A549 (cell line): ENCODE results near the gene PPP2R5C. TPM values are rescaled to one million over a fixed set of nuclear protein-coding genes. Genes with fewer than 3 reads are reported as not detected.

Source experiments
- ATAC-seq, 2 experiments: fragments of 200-7000 bp in 1 of 2; fragments of >200 bp in 1 of 2; cut with Nextera tagmentation in 1 of 2; cut with Tn5 transposase in 1 of 2; 3 replicates each; pipeline versions ENCODE4 v1.8.0 to v1.9.1; 2018 to 2020; ENCODE audit warnings: mild to moderate bottlenecking in 1 of 2, moderate library complexity in 1 of 2
- CTCF ChIA-PET: fragments of 300-600 bp; sonication (Branson Sonifier 250); formaldehyde crosslinking; extraction: SDS; loops from one replicate; lab custom pipeline; 2021; ENCODE audit warnings: antibody characterized with exemption, inconsistent platforms; lab: Yijun Ruan, JAX
- POLR2A ChIA-PET: fragments of 350-600 bp; formaldehyde crosslinking; extraction: SDS; loops from one replicate; lab custom pipeline; 2021; ENCODE audit warnings: antibody characterized with exemption, inconsistent platforms; lab: Yijun Ruan, JAX
- DNase-seq, 2 experiments: peaks; one replicate each; pipeline versions ENCODE4 v3.0.0 to v3.0.0-alpha.2; 2011 to 2016; ENCODE audit warnings: low read depth in 1 of 2, low spot score in 1 of 2
- FAIRE-seq: peaks from 2 replicates; lab custom pipeline; 2011; peaks lifted over from hg19 to GRCh38; lab: Jason Lieb, UNC
- H3K27ac ChIP-seq, 2 experiments: fragments of >200 bp; sonication (Bioruptor Twin); formaldehyde crosslinking; 3 replicates each; pipeline ENCODE4 v1.5.1; 2016 to 2017
- H3K4me1 ChIP-seq: fragments of >200 bp; sonication (Bioruptor Twin); formaldehyde crosslinking; 3 replicates; pipeline ENCODE4 v1.6.1; 2016
- H3K4me2 ChIP-seq: fragments of >200 bp; sonication (Bioruptor Twin); formaldehyde crosslinking; 3 replicates; pipeline ENCODE4 v1.6.1; 2016
- H3K4me3 ChIP-seq: fragments of >200 bp; sonication (Bioruptor Twin); formaldehyde crosslinking; 3 replicates; pipeline ENCODE4 v1.5.1; 2016
- H3K9me3 ChIP-seq: fragments of >200 bp; sonication (Bioruptor Twin); formaldehyde crosslinking; 3 replicates; pipeline ENCODE4 v1.6.1; 2016
- CBX8 ChIP-seq: fragments of 200-600 bp; sonication (generic); IDR thresholded peaks from 2 replicates; pipeline ENCODE4 v1.6.1; 2016
- EHMT2 ChIP-seq: fragments of 200-600 bp; sonication (generic); IDR thresholded peaks from 2 replicates; pipeline ENCODE4 v1.6.1; 2016; ENCODE audit warnings: antibody characterized with exemption, low read depth, mild to moderate bottlenecking, moderate library complexity
- ELK1 ChIP-seq: fragments of 150-350 bp; IDR thresholded peaks from 2 replicates; pipeline ENCODE4 v1.6.1; 2014; ENCODE audit warnings: low read depth, mild to moderate bottlenecking, low read length
- ESRRA ChIP-seq: fragments of 150-350 bp; IDR thresholded peaks from 2 replicates; pipeline ENCODE4 v1.6.1; 2014; ENCODE audit warnings: mild to moderate bottlenecking, low read length, borderline replicate concordance
- HDAC2 ChIP-seq: fragments of 200-600 bp; sonication (generic); IDR thresholded peaks from 2 replicates; pipeline ENCODE4 v1.6.1; 2016
- JUN ChIP-seq, 2 experiments: fragments of >200 bp; sonication (Bioruptor Twin); formaldehyde crosslinking; IDR thresholded peaks; 2 replicates in 1 of 2; 3 replicates in 1 of 2; pipeline ENCODE4 v1.6.1; 2016 to 2017
- JUNB ChIP-seq: fragments of >200 bp; sonication (Bioruptor Twin); formaldehyde crosslinking; IDR thresholded peaks from 2 replicates; pipeline ENCODE4 v1.6.1; 2016
- KDM1A ChIP-seq: fragments of 200-600 bp; sonication (generic); IDR thresholded peaks from 2 replicates; pipeline ENCODE4 v1.6.1; 2016; ENCODE audit warnings: low read depth, mild to moderate bottlenecking
- KDM5A ChIP-seq: fragments of 200-600 bp; sonication (generic); IDR thresholded peaks from 2 replicates; pipeline ENCODE4 v1.6.1; 2016; ENCODE audit warnings: antibody characterized with exemption, mild to moderate bottlenecking
- MAZ ChIP-seq: fragments of 150-350 bp; IDR thresholded peaks from 2 replicates; pipeline ENCODE4 v1.6.1; 2014; ENCODE audit warnings: antibody characterized with exemption, low read depth, low read length, borderline replicate concordance
- NFE2L2 ChIP-seq: fragments of 150-350 bp; conservative IDR thresholded peaks from 2 replicates; pipeline ENCODE4 v1.6.1; 2014; ENCODE audit warnings: low read length
- PBX3 ChIP-seq: IDR thresholded peaks from 2 replicates; pipeline ENCODE4 v1.6.1; 2012
- POLR2A ChIP-seq: IDR thresholded peaks from 2 replicates; pipeline ENCODE4 v1.6.1; 2012; ENCODE audit warnings: mild to moderate bottlenecking, low read length
- RAD21 ChIP-seq, 2 experiments: fragments of >200 bp in 1 of 2; sonication (Bioruptor Twin) in 1 of 2; formaldehyde crosslinking in 1 of 2; IDR thresholded peaks in 1 of 2; conservative IDR thresholded peaks in 1 of 2; 2 replicates in 1 of 2; 3 replicates in 1 of 2; pipeline ENCODE4 v1.6.1; 2012 to 2018; ENCODE audit warnings: inconsistent platforms in 1 of 2
- RFX5 ChIP-seq: fragments of 450-650 bp; IDR thresholded peaks from 2 replicates; pipeline ENCODE4 v1.7.1; 2014; ENCODE audit warnings: antibody characterized with exemption, mild to moderate bottlenecking, moderate library complexity
- RNF2 ChIP-seq: fragments of 200-600 bp; sonication (generic); IDR thresholded peaks from 2 replicates; pipeline ENCODE4 v1.6.1; 2016; ENCODE audit warnings: low read depth, mild to moderate bottlenecking, antibody characterized with exemption, moderate library complexity, borderline replicate concordance
- TFCP2L1 ChIP-seq: fragments of 250-450 bp; sonication (Bioruptor Pico); IDR thresholded peaks from 2 replicates; pipeline ENCODE4 v1.5.0; 2021; ENCODE audit warnings: mild to moderate bottlenecking
- TP53 ChIP-seq: fragments of 250-450 bp; sonication (Bioruptor Pico); IDR thresholded peaks from 2 replicates; pipeline ENCODE4 v1.5.0; 2021; ENCODE audit warnings: mild to moderate bottlenecking, moderate library complexity
- USF2 ChIP-seq: fragments of 450-650 bp; IDR thresholded peaks from 2 replicates; pipeline ENCODE4 v1.6.1; 2014; ENCODE audit warnings: antibody characterized with exemption
- ZNF302 ChIP-seq: fragments of 250-450 bp; sonication (Bioruptor Pico); IDR thresholded peaks from 2 replicates; pipeline ENCODE4 v1.9.0; 2021; ENCODE audit warnings: inconsistent platforms, mild to moderate bottlenecking, moderate library complexity
- WGBS: methylation state at CpG from one replicate; pipeline ENCODE4 v1.1.6; 2017; ENCODE audit errors: missing lambda C conversion rate; 5-methylcytosine and 5-hydroxymethylcytosine counted together
- polyA plus RNA-seq, 4 experiments: library from polyadenylated mRNA; depleted of rRNA in 3 of 4; stranded (reverse); fragments of >200 nt; fragmentation: RNase III in 1 of 4; extraction: RNeasy Plus Mini Kit Qiagen cat#74134 plus additional on column Dnase treatment in 1 of 4; gene quantifications; 2 replicates in 3 of 4; 3 replicates in 1 of 4; pipeline ENCODE4 v1.2.3, GENCODE V29; 2011 to 2017
- TF ChIP-seq, protein P1 (sequence below): fragments of 200-600 bp; sonication (generic); IDR thresholded peaks from 2 replicates; pipeline ENCODE4 v1.6.1; 2016; ENCODE audit warnings: antibody characterized with exemption, mild to moderate bottlenecking, moderate library complexity

PPP2R5C gene
- polyA plus RNA-seq, 2 of the 4 experiments (the other 2 are of a cell fraction): 74.8 to 150 TPM

DNA sequence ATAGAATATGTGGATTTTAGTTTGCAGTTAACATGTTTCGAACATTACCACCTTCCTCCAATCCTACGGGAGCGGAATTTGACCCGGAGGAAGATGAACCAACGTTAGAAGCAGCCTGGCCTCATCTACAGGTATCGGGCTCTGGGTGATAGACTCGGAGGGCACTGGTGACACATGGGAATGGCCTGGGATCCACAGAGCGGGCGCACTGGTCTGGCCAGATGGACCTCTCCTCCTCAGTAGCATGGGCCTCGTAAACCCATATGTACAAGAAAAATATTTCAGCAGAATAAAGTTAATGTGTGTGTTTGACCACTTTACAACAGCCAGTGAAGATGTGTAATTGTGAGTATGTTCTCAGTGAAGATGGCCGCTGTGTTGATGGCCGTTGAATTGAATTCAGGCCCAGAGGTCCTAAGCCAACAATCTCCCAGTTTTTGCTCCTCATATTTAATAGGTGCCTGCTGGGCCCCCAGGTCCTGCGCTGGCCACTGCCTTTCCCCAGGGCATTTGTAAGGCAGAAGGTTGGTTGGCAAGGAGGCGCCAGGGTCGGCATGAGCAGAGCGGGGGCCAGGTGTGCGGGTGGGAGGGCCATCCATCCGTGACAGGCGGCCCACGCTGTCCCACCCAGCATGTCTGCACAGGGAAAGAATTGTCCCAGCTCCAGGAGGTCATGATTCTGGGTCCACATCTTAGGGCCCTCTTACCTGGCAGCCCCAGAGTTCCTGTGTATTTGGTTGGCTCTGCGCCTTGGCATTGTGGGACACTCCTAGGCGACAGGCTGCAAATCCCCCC is 120.8 kb downstream of the PPP2R5C start:
- DNase-seq (no peak), FAIRE-seq (no peak), ATAC-seq (no peak)
- Histone ChIP-seq H3K9me3 (peaks cover 13% of the 10 kb centered on the region; the same call in 2 of the 3 replicates), H3K27ac (no peak overlapping the region), H3K4me1 (no peaks in the 10 kb centered on the region), H3K4me2 (no peak overlapping the region), H3K4me3 (no peak overlapping the region)
- POLR2A ChIA-PET: no interaction called here
- WGBS: 95% methylated on average over 18 of the region's 22 CpGs
- CTCF ChIA-PET: interaction anchor here (1.0 to 2.0 kb wide), 2 partner anchors 109 to 111 kb away, joined by 3 to 7 read pairs; no protein-coding TSS in a partner anchor
- TF ChIP-seq HDAC2: no peak
- no peak for TF ChIP-seq MAZ
- no peak for TF ChIP-seq KDM5A
- no peak for TF ChIP-seq RNF2
- TF ChIP-seq PBX3: no peak
- no peak for TF ChIP-seq ESRRA
- no peak for TF ChIP-seq TP53 (CRISPR knock-in tag)
- TF ChIP-seq JUNB: no peak
- TF ChIP-seq JUN (IDR thresholded peaks at IDR 0.05): no peak
- no peak for TF ChIP-seq POLR2A
- TF ChIP-seq RFX5: no peak
- no peak for TF ChIP-seq TFCP2L1 (CRISPR knock-in tag)
- no peak for TF ChIP-seq KDM1A
- no peak for TF ChIP-seq ZNF302 (CRISPR knock-in tag)
- no peak for TF ChIP-seq EHMT2
- TF ChIP-seq CBX8: no peak
- TF ChIP-seq, protein P1, sequence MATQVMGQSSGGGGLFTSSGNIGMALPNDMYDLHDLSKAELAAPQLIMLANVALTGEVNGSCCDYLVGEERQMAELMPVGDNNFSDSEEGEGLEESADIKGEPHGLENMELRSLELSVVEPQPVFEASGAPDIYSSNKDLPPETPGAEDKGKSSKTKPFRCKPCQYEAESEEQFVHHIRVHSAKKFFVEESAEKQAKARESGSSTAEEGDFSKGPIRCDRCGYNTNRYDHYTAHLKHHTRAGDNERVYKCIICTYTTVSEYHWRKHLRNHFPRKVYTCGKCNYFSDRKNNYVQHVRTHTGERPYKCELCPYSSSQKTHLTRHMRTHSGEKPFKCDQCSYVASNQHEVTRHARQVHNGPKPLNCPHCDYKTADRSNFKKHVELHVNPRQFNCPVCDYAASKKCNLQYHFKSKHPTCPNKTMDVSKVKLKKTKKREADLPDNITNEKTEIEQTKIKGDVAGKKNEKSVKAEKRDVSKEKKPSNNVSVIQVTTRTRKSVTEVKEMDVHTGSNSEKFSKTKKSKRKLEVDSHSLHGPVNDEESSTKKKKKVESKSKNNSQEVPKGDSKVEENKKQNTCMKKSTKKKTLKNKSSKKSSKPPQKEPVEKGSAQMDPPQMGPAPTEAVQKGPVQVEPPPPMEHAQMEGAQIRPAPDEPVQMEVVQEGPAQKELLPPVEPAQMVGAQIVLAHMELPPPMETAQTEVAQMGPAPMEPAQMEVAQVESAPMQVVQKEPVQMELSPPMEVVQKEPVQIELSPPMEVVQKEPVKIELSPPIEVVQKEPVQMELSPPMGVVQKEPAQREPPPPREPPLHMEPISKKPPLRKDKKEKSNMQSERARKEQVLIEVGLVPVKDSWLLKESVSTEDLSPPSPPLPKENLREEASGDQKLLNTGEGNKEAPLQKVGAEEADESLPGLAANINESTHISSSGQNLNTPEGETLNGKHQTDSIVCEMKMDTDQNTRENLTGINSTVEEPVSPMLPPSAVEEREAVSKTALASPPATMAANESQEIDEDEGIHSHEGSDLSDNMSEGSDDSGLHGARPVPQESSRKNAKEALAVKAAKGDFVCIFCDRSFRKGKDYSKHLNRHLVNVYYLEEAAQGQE: no peak
- no peak for TF ChIP-seq RAD21 (conservative IDR thresholded peaks at IDR 0.05 in 1 of 2, IDR thresholded peaks at IDR 0.05 in 1 of 2)

DNA sequence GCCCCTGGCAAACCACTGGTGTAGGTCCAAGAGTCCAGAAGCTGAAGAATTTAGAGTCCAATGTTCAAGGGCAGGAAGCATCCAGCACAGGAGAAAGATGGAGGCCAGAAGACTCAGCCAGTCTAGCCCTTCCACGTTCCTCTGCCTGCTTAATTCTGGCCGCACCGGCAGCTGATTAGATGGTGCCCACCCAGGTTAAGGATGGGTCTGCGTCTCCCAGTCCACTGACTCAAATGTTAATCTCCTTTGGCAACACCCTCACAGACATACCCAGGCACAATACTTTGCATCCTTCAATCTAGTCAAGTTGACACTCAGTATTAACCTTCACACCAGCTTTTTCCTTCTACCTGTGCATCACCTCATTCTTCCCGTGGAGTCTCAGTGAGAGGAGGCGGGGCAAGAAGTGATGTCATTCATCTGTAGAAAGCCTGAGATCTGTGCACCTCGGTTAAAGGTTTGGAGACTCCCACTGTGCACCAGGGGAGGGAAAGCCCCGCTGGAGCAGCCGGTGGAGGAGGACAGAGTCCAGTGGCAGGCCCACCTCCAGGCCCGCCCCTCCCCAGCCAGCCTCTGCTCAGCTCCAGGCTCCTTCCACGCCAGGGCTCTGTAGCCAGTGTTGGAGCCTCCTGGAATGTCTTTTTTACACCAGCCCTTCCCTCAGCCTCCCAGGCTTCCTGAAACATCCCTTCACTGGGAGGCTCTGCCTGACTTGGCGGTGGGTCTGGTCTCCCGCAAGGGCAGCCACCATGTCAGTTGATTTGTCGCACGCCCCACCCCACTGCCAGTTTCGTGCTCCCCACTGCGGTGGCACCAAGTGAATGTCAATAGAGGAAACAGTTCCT is 122.8 kb downstream of the PPP2R5C start:
- ATAC-seq: no peak
- CTCF ChIA-PET: interaction anchor here (2.0 kb wide), 1 partner anchor 113 kb away, joined by 7 read pairs; no protein-coding TSS in a partner anchor

More for the DNA sequence above, 122.8 kb downstream of the PPP2R5C start:
- no peak overlapping the region for H3K4me2 ChIP-seq
- H3K9me3 ChIP-seq: peaks cover 13% of the 10 kb centered on the region; the same call in 2 of the 3 replicates
- POLR2A ChIA-PET: no interaction called here
- H3K4me3 ChIP-seq: no peak overlapping the region
- 94% methylated on average over 17 of the region's 17 CpGs for WGBS
- TF ChIP-seq ELK1 (no peak), USF2 (no peak), EHMT2 (no peak), NFE2L2 (no peak)
- no peak overlapping the region for H3K27ac ChIP-seq
- DNase-seq (no peak), FAIRE-seq (no peak)
- no peaks in the 10 kb centered on the region for H3K4me1 ChIP-seq
